SW 1271 (cell line): ENCODE results near the gene ZBTB20.
"Not testable (repeated sequence)": the region's sequence is repeated elsewhere in the genome, so short reads cannot be mapped to it uniquely, and the experiment has no call there.

Experiments used
- DNase-seq, 2 experiments: peaks; one replicate each; lab custom pipeline; 2025; lab: John Stamatoyannopoulos, UW

The ZBTB20 gene

GRCh38 chr3:115146418-115147328 lies at the start of gene ZBTB20:
Gene ZBTB20 (minus strand): TSS chr3:115147288.
- peak; percentile 48 to 60 for DNase-seq

- DNase-seq: no peak
Observed at GRCh38 chr3:115194476-115194875, 47.4 kb upstream of the ZBTB20 start.

DNA sequence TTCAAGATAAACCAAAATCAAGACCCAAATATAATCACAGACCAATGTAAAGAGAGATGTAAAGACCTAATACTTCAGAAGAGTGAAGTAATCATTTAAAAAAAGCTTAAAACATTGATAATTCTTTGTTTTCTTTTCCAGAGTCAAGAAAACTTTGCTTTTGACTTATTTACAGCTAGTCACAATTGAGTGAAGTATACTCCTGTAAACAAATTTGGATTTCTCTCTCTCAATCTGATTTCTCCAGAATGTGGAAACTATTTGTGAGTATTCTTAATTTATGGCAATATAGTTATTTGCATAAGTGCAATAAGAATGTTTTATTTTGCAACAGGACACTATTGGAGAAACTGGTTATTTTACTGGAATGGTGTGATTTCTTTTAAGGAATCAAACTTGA lies 43.7 kb upstream of the ZBTB20 start:
- no peak for DNase-seq

DNA sequence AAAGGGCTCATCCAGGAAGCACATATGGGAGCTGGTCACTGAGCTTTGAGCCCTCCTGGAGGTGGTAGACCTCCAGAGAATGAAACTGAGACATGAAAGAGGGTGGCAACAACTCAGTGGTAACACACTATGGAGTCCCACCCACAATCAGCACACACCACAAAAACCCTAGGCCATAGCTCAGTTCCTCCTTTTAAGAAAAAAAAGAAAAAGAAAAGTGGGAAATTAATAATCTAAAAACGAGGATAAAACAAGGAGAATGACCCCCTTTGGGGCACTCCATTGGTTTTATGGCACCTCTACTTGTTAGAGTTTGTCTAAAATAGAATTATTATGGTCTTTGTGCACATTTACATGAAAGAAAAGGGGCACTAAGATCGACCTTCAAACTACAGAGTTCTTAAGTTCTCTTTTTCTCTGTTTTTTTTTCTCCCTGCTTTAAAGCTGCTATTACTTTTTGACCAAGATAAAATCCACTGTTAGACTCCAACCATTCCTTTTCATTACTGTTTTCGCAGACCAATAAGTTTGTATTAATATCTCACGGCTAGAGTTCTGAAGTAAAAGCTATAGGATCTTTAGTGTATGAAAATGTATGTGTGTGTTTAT lies 40.2 kb upstream of the ZBTB20 start:
- no peak for DNase-seq

DNA sequence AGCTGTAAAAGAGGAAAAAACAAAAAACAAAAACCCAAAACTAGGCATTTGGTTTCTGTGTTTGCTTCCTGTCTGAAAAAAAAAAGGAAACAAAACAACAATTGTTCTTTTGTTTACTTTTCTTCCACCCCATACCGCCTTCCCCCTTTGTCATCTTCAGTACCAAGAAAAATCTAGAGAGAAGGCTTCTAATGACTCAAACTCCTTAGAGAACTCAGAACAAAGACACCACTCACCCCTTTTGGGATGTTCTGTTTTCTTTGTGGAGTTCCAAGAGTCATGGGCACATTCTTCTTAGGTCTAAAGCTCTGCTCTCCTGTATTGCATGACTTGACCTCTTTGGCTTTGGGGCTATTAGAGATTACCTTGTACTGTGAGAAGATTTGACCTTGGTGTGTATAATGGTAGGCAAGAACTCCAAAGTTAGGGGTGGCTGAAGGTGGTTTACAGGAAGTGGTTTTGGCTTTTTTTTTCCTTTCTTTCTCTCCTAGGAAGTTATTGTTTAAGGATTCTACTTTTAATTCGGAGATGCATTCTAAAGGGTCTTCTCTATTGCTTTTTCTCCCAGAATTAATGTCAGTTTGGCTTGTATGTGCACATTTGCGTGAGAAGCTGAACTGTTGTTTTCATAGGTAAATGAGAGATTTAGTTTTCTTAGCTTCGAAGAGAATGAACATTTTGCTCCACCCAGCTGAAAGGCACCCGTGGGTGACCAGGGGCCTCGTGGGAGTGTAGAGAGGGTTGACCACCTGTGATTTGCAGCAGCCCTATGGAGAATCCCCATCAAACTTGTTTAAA lies 39.5 kb upstream of the ZBTB20 start:
- no peak for DNase-seq

- not testable (repeated sequence) for DNase-seq
Observed at GRCh38 chr3:115184859-115185572, 37.9 kb upstream of the ZBTB20 start.

GRCh38 chr3:115178930-115179329 lies 31.8 kb upstream of the ZBTB20 start:
- DNase-seq: not testable (repeated sequence)

GRCh38 chr3:115169808-115170207 lies 22.7 kb upstream of the ZBTB20 start:
- DNase-seq: peak in 1 of 2 experiments; percentile 33

- DNase-seq: no peak
Observed at GRCh38 chr3:115165701-115166100, 18.6 kb upstream of the ZBTB20 start.

DNA sequence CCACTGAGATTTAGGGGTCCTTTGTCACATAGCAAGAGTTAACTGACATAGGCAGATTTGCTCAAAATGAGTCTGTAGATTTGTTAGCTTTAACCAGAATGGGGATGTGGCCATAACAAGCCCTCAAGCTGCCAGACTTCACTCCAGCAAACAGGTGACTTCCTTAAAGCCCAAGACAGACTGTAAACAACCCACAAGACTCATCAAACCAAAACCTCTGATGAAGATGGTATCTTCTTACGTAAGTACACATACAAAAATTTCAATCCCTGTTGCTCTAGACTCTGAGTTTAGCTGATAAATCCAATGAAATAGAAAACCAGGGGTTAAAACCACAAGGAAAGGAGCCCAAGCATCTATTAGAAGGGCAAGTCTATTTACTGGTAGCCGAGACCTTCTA lies 18.2 kb upstream of the ZBTB20 start:
- no peak for DNase-seq

GRCh38 chr3:115164374-115165221 lies 17.5 kb upstream of the ZBTB20 start:
- no peak for DNase-seq

GRCh38 chr3:115162759-115163158 lies 15.7 kb upstream of the ZBTB20 start:
- no peak for DNase-seq

DNA sequence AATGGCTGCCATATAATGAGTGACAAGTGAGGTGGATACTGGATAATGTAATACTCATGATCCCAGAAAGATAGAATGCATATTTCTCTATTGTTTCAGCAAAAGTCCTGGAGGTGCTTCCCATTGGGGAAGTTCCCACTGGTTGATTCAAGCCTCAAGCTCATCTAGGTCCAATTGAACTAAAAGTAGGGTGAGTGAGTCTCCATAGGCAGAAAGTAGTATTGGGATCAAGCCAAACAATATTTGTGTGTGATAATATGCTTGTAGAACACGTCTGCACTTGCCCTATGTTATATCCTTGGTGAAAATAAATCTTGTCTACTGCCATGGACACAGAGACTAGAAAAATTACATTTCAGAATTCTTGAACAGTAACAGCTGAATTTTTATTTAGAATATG lies 14.8 kb upstream of the ZBTB20 start:
- DNase-seq: no peak

DNA sequence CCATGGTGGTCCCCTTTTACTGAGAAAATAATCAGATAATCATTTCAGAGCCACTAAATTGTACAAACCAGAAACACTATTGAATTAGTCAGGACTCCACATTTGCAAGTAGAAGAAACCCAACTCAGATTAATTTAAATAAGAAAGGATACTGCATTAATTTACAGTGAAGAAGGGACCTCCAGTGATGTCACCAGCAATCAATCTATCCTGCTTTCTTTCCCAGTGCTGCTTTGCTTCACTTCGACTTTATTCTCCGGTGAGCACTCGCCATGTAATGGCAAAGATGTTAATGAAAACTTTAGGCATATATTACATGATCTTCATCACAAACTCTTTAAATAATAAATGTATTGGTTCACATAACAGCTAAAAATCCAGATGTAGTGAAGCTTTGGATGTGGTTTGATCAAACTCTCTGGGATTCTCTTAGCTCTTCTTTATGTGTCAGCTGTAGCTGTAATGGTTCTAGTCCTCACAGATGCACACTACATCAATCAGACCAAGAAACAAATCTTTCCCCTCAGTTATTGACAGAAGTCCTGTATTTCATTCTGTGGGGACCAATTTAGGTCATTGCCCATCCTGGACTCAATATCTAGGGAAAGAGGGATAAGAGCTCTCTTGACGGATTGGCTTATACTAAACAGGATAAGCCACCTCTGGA lies 14.2 kb upstream of the ZBTB20 start:
- DNase-seq: no peak

DNA sequence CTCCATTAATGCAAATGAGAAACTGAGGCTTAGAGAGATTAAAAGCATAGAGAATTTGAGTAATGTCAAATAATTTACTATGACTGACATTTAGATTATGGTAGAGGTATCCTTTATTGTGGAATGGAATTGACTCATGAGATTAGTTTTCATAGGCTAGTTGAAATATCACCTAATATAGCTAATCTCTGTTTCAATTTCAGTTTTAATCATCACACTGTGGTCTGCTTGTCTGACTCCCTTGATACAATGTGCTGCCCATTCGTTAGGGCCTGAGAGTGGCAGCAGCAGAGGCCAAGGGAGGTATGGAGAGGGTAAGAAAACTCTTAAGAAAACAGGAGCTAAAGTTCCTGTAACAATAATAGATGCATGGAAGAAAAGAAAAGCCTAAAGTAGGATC lies 13.2 kb upstream of the ZBTB20 start:
- DNase-seq: no peak

GRCh38 chr3:115156046-115156654 lies 9.1 kb upstream of the ZBTB20 start:
- no peak for DNase-seq

- DNase-seq: no peak
Observed at GRCh38 chr3:115154611-115155010, 7.5 kb upstream of the ZBTB20 start.

DNA sequence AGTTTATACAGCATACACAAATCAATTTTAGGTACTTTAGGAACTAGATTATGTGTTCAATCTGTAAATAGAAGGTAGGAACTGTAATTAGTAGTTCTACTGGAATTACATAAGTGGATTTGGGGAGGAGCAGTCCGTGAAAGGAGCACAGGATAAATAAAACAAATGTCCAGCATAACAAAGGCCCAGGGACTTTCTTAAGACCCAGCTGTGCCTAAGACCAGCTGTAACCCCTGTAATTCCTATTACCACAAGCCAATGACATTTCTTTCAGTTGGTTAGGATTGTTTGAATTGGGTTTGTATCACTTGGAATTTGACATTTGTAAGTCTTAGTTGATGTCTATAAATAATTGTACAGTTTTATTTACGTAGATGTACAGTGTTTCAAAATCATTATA lies 4.8 kb upstream of the ZBTB20 start:
- DNase-seq: no peak

DNA sequence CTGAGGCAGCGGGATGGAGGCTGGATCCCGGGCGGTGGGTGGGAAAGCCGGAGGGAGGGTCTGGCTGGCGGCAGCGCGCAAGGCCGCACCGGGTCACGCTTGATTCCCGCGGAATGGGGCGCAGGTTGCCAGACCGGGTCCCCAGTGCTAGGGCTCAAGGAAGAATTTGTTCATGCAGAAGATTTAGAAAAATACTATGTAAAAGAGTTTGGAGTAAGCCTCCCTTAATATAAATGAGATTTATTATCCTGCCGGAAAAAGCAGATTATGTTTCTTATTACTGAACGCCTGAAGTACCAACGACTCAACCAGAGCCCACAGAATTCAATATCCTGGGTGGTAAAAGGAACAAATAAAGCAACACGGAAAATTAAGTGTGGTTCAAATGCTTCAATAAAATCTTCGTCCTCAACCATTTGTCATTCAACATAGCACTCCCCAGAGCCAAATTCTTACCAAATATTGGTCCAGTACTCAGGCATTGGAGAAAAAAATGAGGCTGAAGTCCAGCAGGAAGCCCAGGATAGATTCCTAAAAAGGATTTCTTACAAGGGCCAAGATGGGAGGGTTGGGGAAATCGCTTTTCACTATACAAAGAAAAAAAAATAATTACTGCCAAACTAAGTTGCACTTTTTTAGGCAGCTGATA lies 1.2 kb upstream of the ZBTB20 start:
- peak in 1 of 2 experiments; percentile 45 for DNase-seq
